ENCODE measurements around the gene TLCD3A.
"Not testable (repeated sequence)": the region's sequence is repeated elsewhere in the genome, so short reads cannot be mapped to it uniquely, and the experiment has no call there.

Gene TLCD3A

GRCh38 chr17:732067-732901 lies at the start of gene TLCD3A:
TSS of gene TLCD3A (plus strand) at chr17:732596. CDS start at chr17:732648, 52 bp downstream.
- peak in 1 of 2 donors; percentile 36 for DNase-seq (ENCODE audit: low read depth in 2 of 2)

DNA sequence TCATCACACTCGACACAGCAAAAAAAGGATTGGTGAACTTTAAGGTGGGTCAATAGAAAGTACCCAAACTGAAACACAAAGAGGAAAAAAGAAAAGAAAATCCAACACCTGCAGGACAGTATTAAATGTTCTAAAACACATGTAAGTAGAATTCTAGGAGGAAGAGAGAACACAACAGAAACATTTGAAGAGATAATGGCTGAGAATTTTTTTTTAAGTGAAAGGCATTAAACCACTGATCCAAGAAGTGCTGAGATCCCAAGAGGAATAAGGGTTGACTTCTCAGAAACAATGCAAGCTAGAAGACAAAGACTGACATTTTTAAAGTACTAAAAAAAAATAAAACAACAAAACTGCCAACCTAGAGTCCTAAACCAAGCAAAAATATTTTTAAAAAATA lies 49.4 kb upstream of the TLCD3A start:
- DNase-seq (ENCODE audit: low read depth in 2 of 2): no peak

DNA sequence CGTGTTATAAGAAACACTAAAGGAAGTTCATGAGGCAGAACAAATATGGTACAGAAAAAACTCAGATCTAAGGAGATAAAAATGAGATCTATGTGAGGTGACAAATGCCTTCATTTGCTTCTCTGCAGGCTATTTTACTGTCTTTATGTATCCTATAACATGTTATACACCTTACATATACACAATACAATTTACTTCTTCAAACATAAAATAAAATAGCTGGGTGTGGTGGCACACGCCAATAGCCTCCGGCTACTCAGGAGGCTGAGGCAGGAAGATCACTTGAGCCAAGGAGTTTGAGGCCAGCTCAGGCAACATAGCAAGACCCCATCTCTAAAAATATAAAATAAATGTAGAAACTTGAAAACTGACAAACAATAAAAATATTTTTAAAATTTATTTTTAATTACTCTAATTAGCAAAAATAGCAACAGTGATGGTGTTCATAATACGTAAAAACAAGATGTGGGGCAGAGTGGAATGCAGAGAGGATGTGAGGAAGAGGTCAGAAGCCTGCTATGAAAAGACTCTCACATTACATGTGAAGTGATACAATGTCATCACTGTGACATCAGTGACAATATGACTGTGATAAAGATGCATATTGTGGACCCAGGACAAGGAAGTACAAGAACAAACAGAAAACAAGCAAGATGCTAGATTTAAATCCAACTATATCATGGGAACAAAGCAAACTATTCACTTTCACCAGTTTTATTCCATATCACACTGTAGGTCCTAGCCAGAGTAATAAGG lies 48.7 kb upstream of the TLCD3A start:
- DNase-seq (ENCODE audit: low read depth in 2 of 2): no peak

GRCh38 chr17:685006-685405 lies 47.4 kb upstream of the TLCD3A start:
- DNase-seq (ENCODE audit: low read depth in 2 of 2): no peak

DNA sequence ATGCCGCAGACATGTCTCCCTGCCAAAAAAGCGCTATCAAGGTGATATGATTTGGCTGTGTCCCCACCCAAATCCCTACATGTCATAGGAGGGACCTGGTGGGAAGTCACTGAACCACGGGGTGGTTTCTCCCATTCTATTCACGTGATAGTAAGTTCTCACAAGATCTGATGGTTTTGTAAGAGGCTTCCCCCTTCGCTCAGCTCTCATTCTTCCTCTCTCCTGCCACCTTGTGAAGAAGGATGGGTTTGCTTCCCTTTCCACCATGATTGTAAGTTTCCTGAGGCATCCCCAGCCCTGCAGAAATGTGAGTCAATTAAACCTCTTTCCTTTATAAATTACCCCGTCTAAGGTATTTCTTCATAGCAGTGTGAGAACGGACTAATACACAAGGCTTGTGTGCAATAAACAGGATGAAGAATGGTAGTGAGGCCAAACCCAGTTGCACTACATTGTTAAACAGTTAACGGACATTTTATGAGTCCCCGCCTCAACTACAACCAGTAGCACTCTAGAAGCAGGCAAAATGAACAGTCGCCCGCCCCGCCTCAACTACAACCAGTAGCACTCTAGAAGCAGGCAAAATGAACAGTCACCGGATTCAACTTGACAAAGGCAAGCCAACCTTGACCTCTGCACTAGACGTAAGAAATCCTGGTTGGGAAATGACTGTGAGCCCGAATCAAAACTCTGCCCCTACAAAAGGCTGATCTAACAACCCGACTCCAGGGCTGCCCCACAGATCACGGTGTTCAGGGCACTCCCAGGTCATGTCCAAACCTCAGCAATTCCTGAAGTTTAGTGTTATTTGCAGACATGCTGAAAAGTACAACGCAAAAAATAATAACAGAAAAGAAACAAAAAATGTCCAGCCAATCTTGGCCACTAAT lies 44.1 kb upstream of the TLCD3A start:
- DNase-seq (ENCODE audit: low read depth in 2 of 2): no peak

- no peak for DNase-seq (ENCODE audit: low read depth in 2 of 2)
Observed at GRCh38 chr17:689556-690275, 42.7 kb upstream of the TLCD3A start.

- no peak for DNase-seq (ENCODE audit: low read depth in 2 of 2)
Observed at GRCh38 chr17:690361-690760, 42.0 kb upstream of the TLCD3A start.

DNA sequence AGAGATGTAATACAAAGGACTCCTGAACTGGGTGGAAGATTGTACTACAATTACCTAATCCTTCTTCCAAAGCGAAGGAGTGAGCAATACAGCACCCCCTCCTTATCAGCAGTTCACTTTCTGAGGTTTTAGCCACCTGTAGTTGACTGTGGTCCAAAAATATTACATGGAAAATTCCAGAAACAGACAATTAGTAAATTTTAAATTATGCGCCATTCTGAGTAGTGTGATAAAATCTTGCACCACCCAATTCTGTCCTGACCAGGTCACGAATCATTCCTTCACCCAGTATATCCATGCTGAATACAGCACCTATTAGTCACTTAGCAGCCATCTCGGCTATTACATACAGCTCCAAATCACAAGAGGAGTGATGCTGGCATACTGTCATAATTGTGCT lies 41.0 kb upstream of the TLCD3A start:
- DNase-seq (ENCODE audit: low read depth in 2 of 2): no peak

- no peak for DNase-seq (ENCODE audit: low read depth in 2 of 2)
Observed at GRCh38 chr17:692116-692515, 40.3 kb upstream of the TLCD3A start.

- no peak for DNase-seq (ENCODE audit: low read depth in 2 of 2)
Observed at GRCh38 chr17:693791-694638, 38.4 kb upstream of the TLCD3A start.

DNA sequence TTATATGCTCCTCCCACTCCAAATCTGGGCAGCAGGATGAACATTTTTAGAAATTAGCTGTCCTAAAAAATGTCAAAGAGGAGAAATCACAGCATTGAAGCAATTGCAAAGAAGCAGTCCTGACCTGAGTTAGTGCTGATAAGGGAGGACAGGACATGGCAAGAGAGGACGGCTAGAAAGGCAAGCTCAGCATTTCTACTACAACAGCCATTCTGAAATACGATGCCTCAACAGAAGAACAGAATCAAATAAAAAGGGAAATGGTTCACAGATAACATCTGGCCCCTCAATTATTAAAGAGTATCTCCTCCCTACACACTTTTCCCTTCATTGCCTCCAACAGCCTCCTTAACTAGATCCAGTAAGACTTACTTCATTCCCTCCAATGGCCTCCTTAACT lies 36.0 kb upstream of the TLCD3A start:
- no peak for DNase-seq (ENCODE audit: low read depth in 2 of 2)

GRCh38 chr17:697682-698081 lies 34.7 kb upstream of the TLCD3A start:
- no peak for DNase-seq (ENCODE audit: low read depth in 2 of 2)

DNA sequence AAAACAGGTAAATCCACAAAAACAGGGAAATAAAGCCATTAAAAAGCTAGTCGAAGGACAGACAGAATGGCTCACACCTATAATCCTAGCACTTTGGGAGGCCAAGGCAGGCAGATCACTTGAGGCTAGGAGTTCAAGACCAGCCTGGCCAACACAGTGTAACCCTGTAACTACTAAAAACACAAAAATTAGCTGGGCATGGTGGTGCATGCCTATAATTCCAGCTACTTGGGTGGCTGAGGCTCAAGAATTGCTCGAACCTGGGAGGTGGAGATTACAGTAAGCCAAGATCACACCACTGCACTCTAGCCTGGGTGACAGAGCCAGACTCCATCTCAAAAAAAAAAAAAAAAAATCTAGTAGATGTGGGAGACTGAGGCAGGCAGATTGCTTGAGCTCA lies 34.3 kb upstream of the TLCD3A start:
- DNase-seq (ENCODE audit: low read depth in 2 of 2): not testable (repeated sequence)

DNA sequence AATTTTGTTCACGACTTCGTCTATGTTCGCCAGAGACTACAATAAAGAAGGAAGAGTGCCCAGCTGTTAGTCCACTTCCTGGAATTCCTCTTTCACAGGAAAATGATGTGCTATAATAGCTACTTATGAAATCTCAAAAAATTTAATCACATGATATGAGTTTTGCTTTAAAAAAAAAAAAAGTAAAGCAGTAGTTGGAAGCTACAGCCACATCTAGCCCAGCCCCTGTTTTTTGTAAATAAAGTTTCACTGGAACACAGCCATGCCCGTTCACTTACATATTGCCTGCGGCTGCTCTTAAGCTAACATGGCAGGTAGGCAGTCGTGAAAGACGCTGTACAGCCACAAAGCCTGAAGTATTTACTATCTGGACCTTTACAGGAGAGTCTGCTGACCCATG lies 33.1 kb upstream of the TLCD3A start:
- no peak for DNase-seq (ENCODE audit: low read depth in 2 of 2)

GRCh38 chr17:700504-701094 lies 31.8 kb upstream of the TLCD3A start:
- DNase-seq (ENCODE audit: low read depth in 2 of 2): no peak

DNA sequence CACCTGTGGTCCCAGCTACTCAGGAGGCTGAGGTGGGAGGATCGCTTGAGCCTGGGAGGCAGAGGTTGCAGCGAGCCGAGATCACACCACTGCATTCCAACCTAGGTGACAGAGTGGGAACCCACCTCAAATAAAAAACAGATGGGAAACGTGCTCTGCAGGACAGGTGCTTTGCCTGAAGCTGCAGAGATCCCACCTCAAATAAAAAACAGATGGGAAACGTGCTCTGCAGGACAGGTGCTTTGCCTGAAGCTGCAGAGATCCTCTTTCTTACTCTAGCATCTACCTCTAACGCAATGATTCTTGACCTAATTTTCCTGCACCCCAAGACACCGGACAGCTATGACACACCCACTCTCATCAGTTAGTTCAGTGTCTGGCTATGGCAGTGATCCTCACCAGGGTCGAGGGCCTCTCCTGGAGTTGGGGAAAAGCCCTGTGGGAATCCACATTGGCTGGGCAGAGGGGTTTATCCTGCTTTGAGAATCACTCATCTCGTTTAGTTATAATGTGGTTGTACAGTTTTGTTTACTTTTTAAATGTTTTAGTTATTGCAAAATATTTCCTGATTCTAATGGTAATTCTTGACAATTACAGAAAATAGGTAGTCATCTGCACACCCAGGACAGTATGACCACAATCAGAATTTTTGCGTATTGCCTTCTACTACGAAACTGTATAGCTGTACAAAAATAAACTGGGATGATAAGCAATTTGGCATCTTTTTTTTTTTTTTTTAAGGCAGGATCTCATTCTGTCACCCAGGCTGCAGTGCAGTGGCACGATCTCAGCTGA lies 29.1 kb upstream of the TLCD3A start:
- no peak for DNase-seq (ENCODE audit: low read depth in 2 of 2)

DNA sequence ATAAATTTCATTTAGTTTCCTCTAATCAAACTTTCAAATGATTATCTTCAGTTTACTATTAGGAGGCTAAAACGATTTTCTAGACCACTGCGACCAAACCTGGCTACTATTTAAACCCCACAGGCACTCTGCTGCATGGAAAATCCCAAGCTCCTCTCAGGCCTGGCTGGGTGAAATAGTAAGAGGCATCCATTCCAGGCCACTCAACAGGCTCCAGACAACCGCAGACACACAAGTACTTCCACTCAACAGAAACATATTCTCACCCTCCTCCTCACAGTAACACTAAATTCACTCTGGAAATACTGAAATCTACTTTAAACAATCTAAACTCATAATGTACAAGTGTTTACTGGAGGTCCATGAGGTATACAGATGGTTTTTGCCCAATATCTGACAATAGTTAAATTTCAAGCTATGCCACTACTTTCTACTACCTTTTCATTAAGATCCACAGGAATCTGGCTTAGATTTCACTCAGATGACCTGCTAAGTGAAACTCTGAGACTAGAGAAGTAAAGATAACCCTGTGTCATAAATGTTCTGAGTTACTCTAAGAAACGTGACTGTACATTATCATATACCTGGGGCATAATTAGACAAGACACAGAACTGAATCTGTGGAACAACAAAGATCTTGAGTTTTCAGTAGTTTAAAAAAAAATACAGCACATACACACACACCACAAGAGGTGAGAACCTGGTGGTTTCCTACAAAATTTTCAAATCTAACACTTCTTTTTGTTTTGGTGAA lies 28.1 kb upstream of the TLCD3A start:
- no peak for DNase-seq (ENCODE audit: low read depth in 2 of 2)

DNA sequence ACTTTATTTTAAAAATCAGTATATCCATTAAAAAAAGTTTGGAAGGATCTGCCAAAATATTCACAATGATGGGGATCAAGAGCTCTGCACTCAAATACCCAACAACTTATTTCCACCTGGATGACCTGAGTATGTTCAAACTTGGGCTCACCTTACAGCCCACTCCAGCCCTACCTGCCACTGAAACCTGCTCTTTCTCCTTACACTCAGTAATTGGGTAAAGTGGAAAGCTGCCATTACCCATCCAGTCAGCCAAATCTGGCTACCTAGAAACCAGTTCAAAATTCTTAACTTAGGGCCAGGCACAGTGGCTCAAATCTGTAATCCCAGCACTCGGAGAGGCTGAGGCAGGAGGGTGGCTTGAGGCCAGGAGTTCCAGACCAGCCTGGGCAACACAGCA lies 27.4 kb upstream of the TLCD3A start:
- no peak for DNase-seq (ENCODE audit: low read depth in 2 of 2)

DNA sequence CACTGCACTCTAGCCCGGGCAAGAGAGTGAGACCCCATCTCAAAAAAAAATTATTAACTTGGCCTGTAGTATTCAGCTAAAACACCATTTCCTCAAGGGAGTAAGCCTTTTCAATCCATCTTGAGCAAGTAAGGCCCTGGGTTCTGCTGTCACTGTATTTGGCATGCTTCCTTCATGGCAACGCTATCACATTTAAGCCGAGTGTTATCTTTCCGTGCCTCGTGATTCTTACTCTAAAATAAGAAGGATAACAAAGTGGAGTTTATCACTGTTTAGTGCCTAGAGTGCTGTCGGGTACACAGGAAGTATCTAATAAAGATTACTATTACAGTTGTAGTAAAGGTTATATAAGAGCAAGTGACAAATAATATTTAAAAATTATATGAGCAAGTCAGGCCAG lies 26.5 kb upstream of the TLCD3A start:
- no peak for DNase-seq (ENCODE audit: low read depth in 2 of 2)

All from stimulated activated CD4-positive, alpha-beta T cell treated with anti-CD3 and anti-CD28 coated beads, Interleukin-15, amount 100 ng/mL, for 48 hours (primary cell).